Stomach (tissue), 9 donors: ENCODE data around the gene PSMB5. TPM values are rescaled to one million over a fixed set of nuclear protein-coding genes. Genes with fewer than 3 reads are reported as not detected.
A peak's percentile ranks its signal among the peaks of the same experiment; 100 is the strongest.

ENCODE experiments used
- DNase-seq, 2 donors: peaks; one replicate each; pipeline versions ENCODE4 v3.0.0 to v3.0.0-alpha.2; 2013 to 2019
- H3K27ac ChIP-seq, 5 donors: fragments of 200-600 bp in 4 of 5; sonication (generic) in 4 of 5; one replicate each; pipeline ENCODE4 v1.5.1; 2013 to 2019; ENCODE audit warnings: mild to moderate bottlenecking in 1 of 5, moderate library complexity in 1 of 5
- H3K27me3 ChIP-seq, 3 donors: fragments of 200-600 bp; sonication (generic); one replicate each; pipeline ENCODE4 v1.5.1; 2017 to 2019; ENCODE audit warnings: mixed run types in 1 of 3
- H3K36me3 ChIP-seq, 4 donors: fragments of 200-600 bp; sonication (generic); 1 replicate in 3 of 4; 2 replicates in 1 of 4; pipeline ENCODE4 v1.5.1; 2016 to 2019
- H3K4me1 ChIP-seq, 4 donors: fragments of 200-600 bp; sonication (generic); one replicate each; pipeline ENCODE4 v1.5.1; 2016 to 2019
- H3K4me3 ChIP-seq, 4 donors: fragments of 200-600 bp; sonication (generic) in 3 of 4; one replicate each; pipeline ENCODE4 v1.5.1; 2016 to 2019; ENCODE audit warnings: mild to moderate bottlenecking in 1 of 4
- H3K9me3 ChIP-seq, 4 donors: fragments of 200-600 bp; sonication (generic); one replicate each; pipeline ENCODE4 v1.5.1; 2016 to 2019
- EP300 ChIP-seq: sonication (generic); formaldehyde crosslinking; IDR thresholded peaks from one replicate; pipeline ENCODE4 v1.6.1; 2017; ENCODE audit warnings: antibody characterized with exemption
- POLR2A ChIP-seq, 4 donors: fragments of 450-650 bp; IDR thresholded peaks; one replicate each; pipeline ENCODE4 v1.6.1; 2016; ENCODE audit warnings: antibody characterized with exemption in 4 of 4, control low read depth in 2 of 4, mild to moderate bottlenecking in 1 of 4, moderate library complexity in 1 of 4
- POLR2AphosphoS5 ChIP-seq, 3 donors: sonication (generic); formaldehyde crosslinking; IDR thresholded peaks; one replicate each; pipeline ENCODE4 v1.6.1; 2016; ENCODE audit warnings: antibody characterized with exemption in 3 of 3
- WGBS, 5 donors: extraction: QIAGEN DNeasy Blood & Tissue Kit in 3 of 5; methylation state at CpG; one replicate each; pipeline versions ENCODE4 v1.1.5 to v1.1.7; 2013 to 2018; 5-methylcytosine and 5-hydroxymethylcytosine counted together
- intact Hi-C: fragments of 100-400 bp; cut with DNase I; formaldehyde crosslinking; loops from one replicate; pipeline ENCODE4 v1.15.1; 2023; ENCODE audit warnings: low total_unique reads
- polyA plus RNA-seq, 3 donors: library from polyadenylated mRNA; stranded (reverse); fragments of 200-250 nt; gene quantifications; one replicate each; pipeline ENCODE4 v1.2.3, GENCODE V29; 2013
- total RNA-seq, 5 donors: library from RNA; depleted of rRNA; stranded (reverse); fragments of >200 nt; gene quantifications; one replicate each; pipeline versions ENCODE4 v1.1.0 to v1.2.3, GENCODE V29; 2014 to 2016
- TF ChIP-seq, protein P1 (sequence below), 7 experiments: fragments of 450-650 bp in 4 of 7; fragments of 200-600 bp in 3 of 7; sonication (generic) in 3 of 7; IDR thresholded peaks; one replicate each; pipeline ENCODE4 v1.5.1; 2016 to 2019; ENCODE audit warnings: antibody characterized with exemption in 7 of 7, control low read depth in 2 of 7, mild to moderate bottlenecking in 1 of 7
- donor health status: healthy with polysubstance abuse.
- donor health status: Bipolar disorder and iron deficiency.
- donor health status: healthy.

The PSMB5 gene
- total and polyA plus RNA-seq, 8 donors, result 34.4 to 147 (median 92.6) TPM

DNA sequence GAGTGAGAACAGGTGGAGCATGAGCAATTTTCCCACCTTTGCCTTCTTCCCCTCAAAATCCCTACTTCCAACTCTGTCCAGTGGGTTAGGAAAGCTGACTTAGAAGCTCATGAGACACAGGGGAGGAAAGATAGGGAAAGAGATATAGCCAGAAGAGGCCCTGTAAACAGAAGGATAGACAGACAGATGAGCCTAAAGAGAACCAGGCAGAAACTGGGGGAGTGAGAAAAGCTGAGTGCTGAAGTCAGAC, 57.3 kb downstream of the PSMB5 start:
- Histone ChIP-seq H3K4me3 (no peak overlapping the region), H3K27me3 (peaks cover 0 to 23% (median 14%) of the 10 kb centered on the region in 3 donors), H3K36me3 (peaks cover 0 to 20% (median 8%) of the 10 kb centered on the region in 4 donors), H3K9me3 (no peaks in the 10 kb centered on the region), H3K27ac (peak overlapping the region; percentile 36 to 88 (median 78)), H3K4me1 (peaks cover 42 to 67% (median 62%) of the 10 kb centered on the region in 4 donors)
- TF ChIP-seq POLR2AphosphoS5 (IDR thresholded peaks at IDR 0.05), result no peak
- TF ChIP-seq, protein P1, sequence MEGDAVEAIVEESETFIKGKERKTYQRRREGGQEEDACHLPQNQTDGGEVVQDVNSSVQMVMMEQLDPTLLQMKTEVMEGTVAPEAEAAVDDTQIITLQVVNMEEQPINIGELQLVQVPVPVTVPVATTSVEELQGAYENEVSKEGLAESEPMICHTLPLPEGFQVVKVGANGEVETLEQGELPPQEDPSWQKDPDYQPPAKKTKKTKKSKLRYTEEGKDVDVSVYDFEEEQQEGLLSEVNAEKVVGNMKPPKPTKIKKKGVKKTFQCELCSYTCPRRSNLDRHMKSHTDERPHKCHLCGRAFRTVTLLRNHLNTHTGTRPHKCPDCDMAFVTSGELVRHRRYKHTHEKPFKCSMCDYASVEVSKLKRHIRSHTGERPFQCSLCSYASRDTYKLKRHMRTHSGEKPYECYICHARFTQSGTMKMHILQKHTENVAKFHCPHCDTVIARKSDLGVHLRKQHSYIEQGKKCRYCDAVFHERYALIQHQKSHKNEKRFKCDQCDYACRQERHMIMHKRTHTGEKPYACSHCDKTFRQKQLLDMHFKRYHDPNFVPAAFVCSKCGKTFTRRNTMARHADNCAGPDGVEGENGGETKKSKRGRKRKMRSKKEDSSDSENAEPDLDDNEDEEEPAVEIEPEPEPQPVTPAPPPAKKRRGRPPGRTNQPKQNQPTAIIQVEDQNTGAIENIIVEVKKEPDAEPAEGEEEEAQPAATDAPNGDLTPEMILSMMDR (IDR thresholded peaks at IDR 0.05), result no peak
- TF ChIP-seq POLR2A (IDR thresholded peaks at IDR 0.05), result no peak
- no peak for TF ChIP-seq EP300
- DNase-seq, result no peak
- intact Hi-C loops, result no loop called here

DNA sequence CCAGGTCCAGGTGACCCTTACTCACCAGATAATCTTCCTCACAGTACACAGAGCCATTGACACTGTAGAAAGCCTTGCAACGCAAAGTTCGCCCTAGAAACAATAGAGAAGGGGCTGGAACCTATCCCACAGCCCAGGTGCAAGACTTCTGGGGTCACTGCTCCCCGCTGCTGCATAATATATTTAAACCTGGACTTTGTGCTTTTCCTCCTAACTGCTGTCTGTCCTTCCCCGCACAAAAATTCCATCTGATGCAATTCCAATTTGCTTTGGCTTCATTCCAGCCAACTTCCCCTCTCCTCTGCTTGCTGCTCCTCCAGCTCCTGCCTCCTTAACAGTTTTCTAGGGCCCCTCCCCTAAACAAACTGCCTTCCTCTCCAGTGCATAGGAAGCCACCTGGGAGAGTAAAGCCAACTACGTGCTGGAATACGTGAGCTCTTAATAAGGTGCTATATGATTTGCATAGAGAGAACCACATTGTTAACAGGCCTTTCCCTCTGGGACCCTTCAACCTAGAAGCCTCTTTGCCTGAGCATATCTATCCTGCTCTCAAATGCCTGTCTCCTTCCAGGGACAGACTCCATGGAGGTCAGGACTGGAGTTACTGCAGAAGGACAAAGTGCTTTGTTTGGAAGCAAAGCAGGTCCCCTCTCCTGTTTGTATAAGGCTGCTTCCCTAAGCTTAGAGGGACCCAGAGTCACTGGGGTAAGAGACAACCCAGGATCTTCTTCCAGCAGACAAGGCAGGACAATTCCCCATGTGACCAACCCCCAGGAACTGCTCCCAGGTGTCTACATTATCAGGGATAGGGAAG, 57.9 kb downstream of the PSMB5 start:
- Histone ChIP-seq H3K9me3 (no peaks in the 10 kb centered on the region), H3K27ac (peak overlapping the region; percentile 36 to 88 (median 78)), H3K4me3 (no peak overlapping the region), H3K4me1 (peaks cover 42 to 61% (median 56%) of the 10 kb centered on the region in 4 donors), H3K27me3 (peaks cover 0 to 17% (median 10%) of the 10 kb centered on the region in 3 donors), H3K36me3 (peaks cover 0 to 23% (median 10%) of the 10 kb centered on the region in 4 donors)
- DNase-seq, result peak; percentile 48 to 82
- peak in 1 of 3 donors; percentile 8 for TF ChIP-seq POLR2AphosphoS5 (IDR thresholded peaks at IDR 0.05)
- TF ChIP-seq, protein P1 (IDR thresholded peaks at IDR 0.05), result no peak
- WGBS, 5 donors, result 17 to 37% (median 28%) methylated on average over 6 of the region's 6 CpGs
- intact Hi-C loops, result no loop called here

Other genes with a start within 250 kb of the PSMB5 start
- gene SLC7A7, start 219.5 kb downstream of the PSMB5 start, total RNA-seq, result 10 to 100 TPM in 2 of 5 donors, 1 to 10 TPM in 1, not detected in 2; 7.6 to 29.4 (median 10.5) TPM
- gene SLC7A7, start 219.5 kb downstream of the PSMB5 start, polyA plus RNA-seq, result 1 to 10 TPM; 3.1 to 8.6 (median 3.2) TPM
- 100 to 1,000 TPM in 2 of 5 donors, 10 to 100 TPM in 2, not detected in 1; 25.2 to 194 (median 110) TPM for gene MRPL52, start 205.0 kb downstream of the PSMB5 start, total RNA-seq
- gene MRPL52, start 205.0 kb downstream of the PSMB5 start, polyA plus RNA-seq, result 100 to 1,000 TPM; 134 to 181 (median 156) TPM
- 100 to 1,000 TPM in 1 of 5 donors, 10 to 100 TPM in 4; 20.5 to 104 (median 46.7) TPM for gene MMP14, start 198.3 kb downstream of the PSMB5 start, total RNA-seq
- 10 to 100 TPM; 14.7 to 59.1 (median 29.6) TPM for gene MMP14, start 198.3 kb downstream of the PSMB5 start, polyA plus RNA-seq
- 100 to 1,000 TPM in 3 of 5 donors, 10 to 100 TPM in 2; 37.1 to 277 (median 112) TPM for gene LRP10, start 163.2 kb downstream of the PSMB5 start, total RNA-seq
- 10 to 100 TPM; 25.1 to 47.3 (median 26.9) TPM for gene LRP10, start 163.2 kb downstream of the PSMB5 start, polyA plus RNA-seq
- 1 to 10 TPM in 1 of 5 donors, under 1 TPM in 2, not detected in 2; 0.45 to 1.1 (median 0.87) TPM for gene REM2, start 151.7 kb downstream of the PSMB5 start, total RNA-seq
- gene REM2, start 151.7 kb downstream of the PSMB5 start, polyA plus RNA-seq, result 1 to 10 TPM in 1 of 3 donors, under 1 TPM in 1, not detected in 1; 0.12 to 1.2 TPM
- gene RBM23, start 115.8 kb downstream of the PSMB5 start, total RNA-seq, result 100 to 1,000 TPM in 2 of 5 donors, 10 to 100 TPM in 3; 12.1 to 126 (median 94.7) TPM
- gene RBM23, start 115.8 kb downstream of the PSMB5 start, polyA plus RNA-seq, result 10 to 100 TPM; 23.5 to 59.1 (median 41.2) TPM
- 10 to 100 TPM; 20.9 to 48.8 (median 36.2) TPM for gene PRMT5, start 105.5 kb downstream of the PSMB5 start, total RNA-seq
- gene PRMT5, start 105.5 kb downstream of the PSMB5 start, polyA plus RNA-seq, result 10 to 100 TPM; 32.1 to 39.6 (median 38.0) TPM
- gene HAUS4, start 77.8 kb downstream of the PSMB5 start, total RNA-seq, result 100 to 1,000 TPM in 1 of 5 donors, 10 to 100 TPM in 4; 38.5 to 121 (median 76.8) TPM
- 10 to 100 TPM; 28.1 to 38.8 (median 37.0) TPM for gene HAUS4, start 77.8 kb downstream of the PSMB5 start, polyA plus RNA-seq
- 10 to 100 TPM in 3 of 5 donors, 1 to 10 TPM in 1, not detected in 1; 3.1 to 13.3 (median 10.7) TPM for gene AJUBA, start 52.3 kb downstream of the PSMB5 start, total RNA-seq
- gene AJUBA, start 52.3 kb downstream of the PSMB5 start, polyA plus RNA-seq, result 1 to 10 TPM; 1.5 to 6.9 (median 6.6) TPM
- 10 to 100 TPM in 3 of 5 donors, 1 to 10 TPM in 1, not detected in 1; 5.0 to 29.1 (median 20.6) TPM for gene C14orf93, start 24.8 kb downstream of the PSMB5 start, total RNA-seq
- gene C14orf93, start 24.8 kb downstream of the PSMB5 start, polyA plus RNA-seq, result 1 to 10 TPM; 6.8 to 8.6 (median 7.2) TPM
- gene PSMB11, start 7.3 kb upstream of the PSMB5 start, total RNA-seq, result not detected
- not detected for gene PSMB11, start 7.3 kb upstream of the PSMB5 start, polyA plus RNA-seq
- gene CDH24, start 22.6 kb upstream of the PSMB5 start, total RNA-seq, result 10 to 100 TPM in 1 of 5 donors, 1 to 10 TPM in 3, not detected in 1; 1.2 to 14.3 (median 4.8) TPM
- 1 to 10 TPM; 2.3 to 4.0 (median 3.2) TPM for gene CDH24, start 22.6 kb upstream of the PSMB5 start, polyA plus RNA-seq
- 100 to 1,000 TPM; 114 to 232 (median 123) TPM for gene ACIN1, start 60.2 kb upstream of the PSMB5 start, total RNA-seq
- gene ACIN1, start 60.2 kb upstream of the PSMB5 start, polyA plus RNA-seq, result 10 to 100 TPM; 37.1 to 86.4 (median 52.7) TPM
- 10 to 100 TPM in 2 of 5 donors, 1 to 10 TPM in 2, not detected in 1; 1.8 to 25.2 (median 14.0) TPM for gene C14orf119, start 60.6 kb upstream of the PSMB5 start, total RNA-seq
- gene C14orf119, start 60.6 kb upstream of the PSMB5 start, polyA plus RNA-seq, result 10 to 100 TPM; 27.4 to 51.8 (median 49.8) TPM
- not detected for gene CIROP, start 70.1 kb upstream of the PSMB5 start, total RNA-seq
- gene CIROP, start 70.1 kb upstream of the PSMB5 start, polyA plus RNA-seq, result not detected
- not detected for gene CEBPE, start 84.4 kb upstream of the PSMB5 start, total RNA-seq
- gene CEBPE, start 84.4 kb upstream of the PSMB5 start, polyA plus RNA-seq, result under 1 TPM in 1 of 3 donors, not detected in 2; 0.37 TPM
- 100 to 1,000 TPM in 1 of 5 donors, 10 to 100 TPM in 3, 1 to 10 TPM in 1; 1.2 to 102 (median 43.7) TPM for gene SLC7A8, start 148.8 kb upstream of the PSMB5 start, total RNA-seq
- 10 to 100 TPM; 22.1 to 33.9 (median 22.4) TPM for gene SLC7A8, start 148.8 kb upstream of the PSMB5 start, polyA plus RNA-seq
- gene RNF212B, start 203.0 kb upstream of the PSMB5 start, total RNA-seq, result not detected
- 1 to 10 TPM in 2 of 3 donors, under 1 TPM in 1; 0.40 to 1.1 (median 1.1) TPM for gene RNF212B, start 203.0 kb upstream of the PSMB5 start, polyA plus RNA-seq